ENCODE data around the gene LRRC56. TPM values are rescaled to one million over a fixed set of nuclear protein-coding genes. Genes with fewer than 3 reads are reported as not detected.

LRRC56 gene
- total and polyA plus RNA-seq, 9 of the 15 experiments (the other 6 are each of a cell fraction or from before 2014, with no cell fraction given), result 0.03 to 4.5 (median 1.0) TPM; not detected in 1

DNA sequence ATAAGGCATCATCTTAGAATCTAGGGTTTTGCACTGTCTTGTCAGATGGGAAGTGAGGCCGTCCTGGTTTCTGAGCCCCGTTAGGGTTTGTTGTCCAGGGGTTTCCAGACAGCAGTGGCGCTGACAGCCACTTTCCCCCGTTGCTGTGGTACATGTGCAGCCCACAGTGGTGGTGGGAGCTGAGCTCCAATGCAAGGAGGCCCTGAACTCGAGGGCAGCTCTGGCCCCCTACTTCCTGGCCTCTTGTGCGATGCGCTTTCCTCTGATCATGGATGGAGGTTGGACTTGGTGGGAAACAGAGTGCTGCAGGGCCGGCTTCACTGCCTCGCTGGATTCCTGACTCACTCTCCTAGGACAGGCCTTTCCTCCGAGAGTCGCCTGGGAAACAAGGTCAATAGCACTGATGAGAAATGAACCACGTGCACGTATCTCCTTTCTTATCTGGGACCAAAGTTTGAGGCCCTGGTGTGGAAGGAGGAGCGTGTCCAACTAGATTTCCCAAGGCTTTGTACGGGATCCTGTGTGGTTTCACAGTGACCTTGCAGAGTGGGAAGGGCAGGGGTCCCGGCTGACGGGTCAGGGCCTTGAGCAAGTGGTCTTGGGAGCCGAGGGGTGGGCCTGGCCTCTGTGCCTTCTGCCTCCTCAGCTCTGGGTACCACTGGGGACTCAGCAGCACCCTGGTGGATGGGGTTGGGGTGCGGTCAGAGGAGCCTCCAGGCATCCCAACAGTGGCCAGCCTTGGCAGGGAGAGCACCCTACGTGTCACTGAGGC lies 42.7 kb downstream of the LRRC56 start (continued):
- TF ChIP-seq, protein P1, sequence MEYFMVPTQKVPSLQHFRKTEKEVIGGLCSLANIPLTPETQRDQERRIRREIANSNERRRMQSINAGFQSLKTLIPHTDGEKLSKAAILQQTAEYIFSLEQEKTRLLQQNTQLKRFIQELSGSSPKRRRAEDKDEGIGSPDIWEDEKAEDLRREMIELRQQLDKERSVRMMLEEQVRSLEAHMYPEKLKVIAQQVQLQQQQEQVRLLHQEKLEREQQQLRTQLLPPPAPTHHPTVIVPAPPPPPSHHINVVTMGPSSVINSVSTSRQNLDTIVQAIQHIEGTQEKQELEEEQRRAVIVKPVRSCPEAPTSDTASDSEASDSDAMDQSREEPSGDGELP (CRISPR knock-in tag; IDR thresholded peaks at IDR 0.05; ENCODE audit: borderline replicate concordance), result peak; percentile 29; the same call in 1 of the 2 replicates
- TF ChIP-seq GATAD2A (IDR thresholded peaks at IDR 0.05), result no peak
- no peak for TF ChIP-seq CCNT2 (IDR thresholded peaks at IDR 0.05; ENCODE audit: borderline replicate concordance, extremely low read depth, insufficient read length, low read depth, low read length)
- TF ChIP-seq, protein P2, sequence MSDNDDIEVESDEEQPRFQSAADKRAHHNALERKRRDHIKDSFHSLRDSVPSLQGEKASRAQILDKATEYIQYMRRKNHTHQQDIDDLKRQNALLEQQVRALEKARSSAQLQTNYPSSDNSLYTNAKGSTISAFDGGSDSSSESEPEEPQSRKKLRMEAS (CRISPR knock-in tag; IDR thresholded peaks at IDR 0.05), result peak; percentile 65
- TF ChIP-seq L3MBTL2 (IDR thresholded peaks at IDR 0.05), result peak; percentile 27; the same call in 1 of the 2 replicates
- TF ChIP-seq FOXA3 (CRISPR knock-in tag; conservative IDR thresholded peaks at IDR 0.05 in 1 of 2, IDR thresholded peaks at IDR 0.05 in 1 of 2), result peak in 1 of 2 experiments; percentile 29; a peak in 1 of 4 replicates
- TF ChIP-seq SOX6 (IDR thresholded peaks at IDR 0.05), result no peak

DNA sequence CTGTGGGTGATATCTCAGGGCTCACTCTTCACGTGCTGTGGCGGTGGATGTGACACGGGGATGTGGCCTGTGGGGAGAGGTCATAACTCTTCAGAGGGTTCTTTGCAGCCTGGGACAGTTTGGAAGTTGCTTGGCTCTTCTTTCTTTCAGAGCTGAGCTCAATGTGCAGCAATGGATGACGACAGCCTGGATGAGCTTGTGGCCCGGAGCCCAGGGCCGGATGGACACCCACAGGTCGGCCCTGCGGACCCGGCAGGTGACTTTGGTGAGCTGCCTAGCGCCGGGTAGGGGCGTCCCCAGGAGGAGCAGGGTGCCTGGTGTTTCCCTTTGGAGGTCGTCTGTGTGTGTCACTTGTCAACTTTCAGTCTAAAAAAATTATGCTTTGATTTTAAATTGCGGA lies 44.0 kb downstream of the LRRC56 start:
- Histone ChIP-seq H2AFZ (ENCODE audit: low read depth, low read length) (no peak overlapping the region), H4K20me1 (replicated peaks; ENCODE audit: control insufficient read depth, insufficient read depth, low read length) (peaks cover 48% of the 10 kb centered on the region), H3K9me3 (replicated peaks; ENCODE audit: control insufficient read depth, insufficient read depth, low read depth, low read length) (no peaks in the 10 kb centered on the region), H3K27me3 (ENCODE audit: control insufficient read depth in 2 of 2, insufficient read depth in 2 of 2, low read length in 2 of 2) (no peaks in the 10 kb centered on the region), H3K9ac (ENCODE audit: insufficient read depth in 1 of 2, low read depth in 2 of 2, low read length in 2 of 2) (peak overlapping the region in 1 of 2 experiments; percentile 67; a peak in 1 of 4 replicates), H3K9me1 (ENCODE audit: control insufficient read depth, insufficient read depth, low read length) (peaks cover 20% of the 10 kb centered on the region), H3K4me2 (ENCODE audit: insufficient read depth, low read length) (no peak overlapping the region), H3K27ac (ENCODE audit: extremely low read depth, low read depth, low read length) (no peak overlapping the region), H3K36me3 (ENCODE audit: control insufficient read depth, insufficient read depth, low read length) (peaks cover 76% of the 10 kb centered on the region; the same call in 2 of the 3 replicates), H3K4me3 (no peak overlapping the region), H3K4me1 (replicated peaks in 1 of 2; ENCODE audit: control insufficient read depth in 2 of 2, insufficient read depth in 2 of 2, low read length in 2 of 2) (peaks cover 32 to 49% of the 10 kb centered on the region in 2 experiments), H3K79me2 (ENCODE audit: control insufficient read depth, insufficient read depth, low read length) (peaks cover 82% of the 10 kb centered on the region)
- in situ Hi-C loops (cut with MboI), result no loop called here
- ChIA-PET CTCF (ENCODE audit: low intra/inter-chr PET ratio) (no interaction called here), POLR2A (interaction anchor here (1.0 kb wide), 1 partner anchor 27 kb away, joined by 3 read pairs; no protein-coding TSS in a partner anchor)
- 88% methylated on average over 6 of the region's 14 CpGs for WGBS (ENCODE audit: insufficient coverage, low coverage, missing lambda C conversion rate)
- BruUV-seq (replicated peaks), result no TSS peak
- FAIRE-seq (no peak), DNase-seq (ENCODE audit: extremely low read depth in 1 of 4, low spot score in 3 of 4) (no peak), ATAC-seq (no peak)
- TF ChIP-seq PTTG1 (tag; IDR thresholded peaks at IDR 0.05; ENCODE audit: low read depth) (no peak), HMG20B (CRISPR knock-in tag; IDR thresholded peaks at IDR 0.05) (no peak), RBFOX2 (IDR thresholded peaks at IDR 0.05; ENCODE audit: low read depth, low read length) (peak; percentile 16; the same call in 1 of the 2 replicates)
- intact Hi-C loops (cut with micrococcal nuclease), result no loop called here
